Inflammatory macrophage treated with lipopolysaccharide for 1 hour (primary cell): ENCODE measurements around the gene PADI3.
A peak's percentile ranks its signal among the peaks of the same experiment; 100 is the strongest.

Source experiments
- DNase-seq, 2 donors: peaks; one replicate each; pipeline ENCODE4 v3.0.0-alpha.2; 2020 to 2022

Gene PADI3

GRCh38 chr1:17244821-17245740 is 3.8 kb upstream of the PADI3 start:
- no peak for DNase-seq

- no peak for DNase-seq
These were observed 3.0 kb upstream of the PADI3 start for GRCh38 chr1:17245816-17246325.

GRCh38 chr1:17246971-17247370 is 1.9 kb upstream of the PADI3 start:
- DNase-seq: peak in 1 of 2 donors; percentile 6

GRCh38 chr1:17250601-17251000 is 1.7 kb downstream of the PADI3 start:
- DNase-seq: peak in 1 of 2 donors; percentile 5

GRCh38 chr1:17251246-17251645 is 2.3 kb downstream of the PADI3 start:
- DNase-seq: no peak

GRCh38 chr1:17251701-17252376 is 2.9 kb downstream of the PADI3 start:
- DNase-seq: no peak

- DNase-seq: no peak
These were observed 6.4 kb downstream of the PADI3 start for GRCh38 chr1:17255336-17255735.

GRCh38 chr1:17258116-17258757 is 9.3 kb downstream of the PADI3 start:
- no peak for DNase-seq

- no peak for DNase-seq
These were observed 9.8 kb downstream of the PADI3 start for GRCh38 chr1:17258758-17259130.

GRCh38 chr1:17259233-17259873 is 10.5 kb downstream of the PADI3 start:
- DNase-seq: no peak

GRCh38 chr1:17260264-17260663 is 11.4 kb downstream of the PADI3 start:
- DNase-seq: no peak

- no peak for DNase-seq
These were observed 11.8 kb downstream of the PADI3 start for GRCh38 chr1:17260738-17261137.

GRCh38 chr1:17263936-17264335 is 15.0 kb downstream of the PADI3 start:
- peak in 1 of 2 donors; percentile 23 for DNase-seq

GRCh38 chr1:17264470-17264869 is 15.6 kb downstream of the PADI3 start:
- no peak for DNase-seq

- no peak for DNase-seq
These were observed 16.3 kb downstream of the PADI3 start for GRCh38 chr1:17265162-17265561.

- DNase-seq: no peak
These were observed 17.1 kb downstream of the PADI3 start for GRCh38 chr1:17265950-17266349.

- DNase-seq: no peak
These were observed 22.2 kb downstream of the PADI3 start for GRCh38 chr1:17270891-17271765.

- no peak for DNase-seq
These were observed 23.2 kb downstream of the PADI3 start for GRCh38 chr1:17272066-17272465.

- peak in 1 of 2 donors; percentile 12 for DNase-seq
These were observed 23.7 kb downstream of the PADI3 start for GRCh38 chr1:17272646-17273045.

GRCh38 chr1:17273096-17273495 is 24.2 kb downstream of the PADI3 start:
- DNase-seq: no peak
